A549 treated with dexamethasone at 1 μM for 4 hours (cell line): ENCODE results near the gene PIK3R3. TPM values are rescaled to one million over a fixed set of nuclear protein-coding genes. Genes with fewer than 3 reads are reported as not detected.

Experiments
- total RNA-seq: library from RNA; stranded (reverse); fragments of 200-300 nt; extraction: Qiagen RNA extraction; gene quantifications from 5 replicates; pipeline ENCODE4 v1.2.3, GENCODE V29; 2022

PIK3R3 gene
- 1.8 to 2.2 TPM (median 1.8 TPM) in 5 replicates for total RNA-seq

GRCh38 chr1:46132529-46133180, at the start of gene PIK3R3:
PIK3R3 (minus strand) TSS chr1:46132629; CDS start chr1:46131952, 677 bp downstream.

GRCh38 chr1:46176211-46176865, 43.9 kb upstream of the PIK3R3 start, which contains the start of gene P3R3URF:
P3R3URF (minus strand) TSS chr1:46176488; CDS start chr1:46176471, 17 bp downstream.

GRCh38 chr1:46174448-46175231, 42.2 kb upstream of the PIK3R3 start, which contains the start of gene TSPAN1:
TSPAN1 (plus strand) TSS chr1:46175087; CDS start chr1:46181108, 6,021 bp downstream.

Other genes starting within 250 kb of the PIK3R3 start
- gene TSPAN1, start 42.5 kb upstream of the PIK3R3 start, total RNA-seq = 1.7 to 2.6 TPM (median 2.3 TPM) in 5 replicates
- gene P3R3URF, start 43.9 kb upstream of the PIK3R3 start, total RNA-seq = not detected in 5 replicates
- 36.0 to 48.3 TPM (median 46.7 TPM) in 5 replicates for gene POMGNT1, start 65.8 kb upstream of the PIK3R3 start, total RNA-seq
- gene LURAP1, start 70.7 kb upstream of the PIK3R3 start, total RNA-seq = 0.05 TPM in 1 of 5 replicates, not detected in the others
- gene RAD54L, start 115.1 kb upstream of the PIK3R3 start, total RNA-seq = 8.8 to 10.4 TPM (median 9.1 TPM) in 5 replicates
- gene LRRC41, start 171.0 kb upstream of the PIK3R3 start, total RNA-seq = 34.2 to 45.2 TPM (median 43.9 TPM) in 5 replicates
- gene UQCRH, start 171.1 kb upstream of the PIK3R3 start, total RNA-seq = 341 to 613 TPM (median 363 TPM) in 5 replicates
- gene NSUN4, start 208.2 kb upstream of the PIK3R3 start, total RNA-seq = 10.5 to 15.4 TPM (median 14.4 TPM) in 5 replicates